OCI-LY3 (cell line): ENCODE data around the gene HOXA11.

Experiments
- H2AFZ ChIP-seq: fragments of 200-600, 300-600 bp; shearing (Covaris generic); 2 replicates; pipeline ENCODE4 v1.6.0; 2014; ENCODE audit warnings: antibody characterized with exemption, low read depth, low read length
- H3K27ac ChIP-seq: fragments of 200-600, 300-600 bp; sonication (generic); 2 replicates; pipeline ENCODE4 v1.5.1; 2014; ENCODE audit warnings: mild to moderate bottlenecking, low read length, moderate library complexity, mixed read lengths
- H3K27me3 ChIP-seq: fragments of 200-600, 300-600 bp; sonication (generic); 2 replicates; pipeline ENCODE4 v1.6.1; 2014; ENCODE audit warnings: low read depth, low read length, mixed read lengths
- H3K36me3 ChIP-seq: fragments of 200-600, 300-600 bp; sonication (generic); replicated peaks from 2 replicates; pipeline ENCODE3; 2014; ENCODE audit warnings: low read depth, low read length, mixed read lengths
- H3K4me1 ChIP-seq: fragments of 300-600, 200-600 bp; sonication (generic); 2 replicates; pipeline ENCODE4 v1.6.1; 2014; ENCODE audit warnings: low read length, mixed read lengths
- H3K4me2 ChIP-seq: fragments of 200-600, 300-600 bp; sonication (generic); 2 replicates; pipeline ENCODE4 v1.6.1; 2014; ENCODE audit warnings: low read length, mixed read lengths
- H3K4me3 ChIP-seq: fragments of 300-600, 200-600 bp; sonication (generic); 2 replicates; pipeline ENCODE4 v1.5.1; 2014; ENCODE audit warnings: antibody characterized with exemption, mild to moderate bottlenecking, low read length, moderate library complexity
- H3K79me2 ChIP-seq: fragments of 300-600, 200-600 bp; shearing (Covaris generic); 2 replicates; pipeline ENCODE4 v1.6.1; 2014; ENCODE audit warnings: mild to moderate bottlenecking, low read length, mixed read lengths
- H3K9ac ChIP-seq: fragments of 300-600, 200-600 bp; shearing (Covaris generic); 2 replicates; pipeline ENCODE4 v1.6.0; 2014; ENCODE audit warnings: mild to moderate bottlenecking, low read length, moderate library complexity
- H3K9me3 ChIP-seq: fragments of 200-600, 300-600 bp; shearing (Covaris generic); 2 replicates; pipeline ENCODE4 v1.6.1; 2014; ENCODE audit warnings: low read length, mixed read lengths; ENCODE audit not compliant: insufficient read depth
- H4K20me1 ChIP-seq: fragments of 200-600, 300-600 bp; sonication (generic); 2 replicates; pipeline ENCODE4 v1.6.1; 2016; ENCODE audit warnings: low read length, mixed read lengths; ENCODE audit not compliant: insufficient read depth
- EZH2phosphoT487 ChIP-seq: fragments of 200-600 bp; shearing (Covaris generic); IDR thresholded peaks from 2 replicates; pipeline ENCODE4 v1.6.1; 2018; ENCODE audit warnings: antibody characterized with exemption, mixed run types, low read depth
- TF ChIP-seq, protein P1 (sequence below): fragments of 200-600, 300-600 bp; sonication (generic); IDR thresholded peaks from 2 replicates; pipeline ENCODE4 v1.5.1; 2014; ENCODE audit warnings: antibody characterized with exemption, low read length, low read depth

Gene HOXA11

GRCh38 chr7:27171325-27171636 lies 13.8 kb downstream of the HOXA11 start:
- H3K9ac ChIP-seq = no peak overlapping the region
- H3K4me2 ChIP-seq = no peak overlapping the region
- no peak overlapping the region for H3K4me3 ChIP-seq
- no peaks in the 10 kb centered on the region for H4K20me1 ChIP-seq
- TF ChIP-seq, protein P1, sequence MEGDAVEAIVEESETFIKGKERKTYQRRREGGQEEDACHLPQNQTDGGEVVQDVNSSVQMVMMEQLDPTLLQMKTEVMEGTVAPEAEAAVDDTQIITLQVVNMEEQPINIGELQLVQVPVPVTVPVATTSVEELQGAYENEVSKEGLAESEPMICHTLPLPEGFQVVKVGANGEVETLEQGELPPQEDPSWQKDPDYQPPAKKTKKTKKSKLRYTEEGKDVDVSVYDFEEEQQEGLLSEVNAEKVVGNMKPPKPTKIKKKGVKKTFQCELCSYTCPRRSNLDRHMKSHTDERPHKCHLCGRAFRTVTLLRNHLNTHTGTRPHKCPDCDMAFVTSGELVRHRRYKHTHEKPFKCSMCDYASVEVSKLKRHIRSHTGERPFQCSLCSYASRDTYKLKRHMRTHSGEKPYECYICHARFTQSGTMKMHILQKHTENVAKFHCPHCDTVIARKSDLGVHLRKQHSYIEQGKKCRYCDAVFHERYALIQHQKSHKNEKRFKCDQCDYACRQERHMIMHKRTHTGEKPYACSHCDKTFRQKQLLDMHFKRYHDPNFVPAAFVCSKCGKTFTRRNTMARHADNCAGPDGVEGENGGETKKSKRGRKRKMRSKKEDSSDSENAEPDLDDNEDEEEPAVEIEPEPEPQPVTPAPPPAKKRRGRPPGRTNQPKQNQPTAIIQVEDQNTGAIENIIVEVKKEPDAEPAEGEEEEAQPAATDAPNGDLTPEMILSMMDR = no peak
- no peak for TF ChIP-seq EZH2phosphoT487
- H3K36me3 ChIP-seq = no peaks in the 10 kb centered on the region
- no peaks in the 10 kb centered on the region for H3K79me2 ChIP-seq
- H3K27ac ChIP-seq = no peak overlapping the region
- no peaks in the 10 kb centered on the region for H3K9me3 ChIP-seq
- H3K4me1 ChIP-seq = no peaks in the 10 kb centered on the region
- no peaks in the 10 kb centered on the region for H3K27me3 ChIP-seq
- H2AFZ ChIP-seq = no peak overlapping the region

DNA sequence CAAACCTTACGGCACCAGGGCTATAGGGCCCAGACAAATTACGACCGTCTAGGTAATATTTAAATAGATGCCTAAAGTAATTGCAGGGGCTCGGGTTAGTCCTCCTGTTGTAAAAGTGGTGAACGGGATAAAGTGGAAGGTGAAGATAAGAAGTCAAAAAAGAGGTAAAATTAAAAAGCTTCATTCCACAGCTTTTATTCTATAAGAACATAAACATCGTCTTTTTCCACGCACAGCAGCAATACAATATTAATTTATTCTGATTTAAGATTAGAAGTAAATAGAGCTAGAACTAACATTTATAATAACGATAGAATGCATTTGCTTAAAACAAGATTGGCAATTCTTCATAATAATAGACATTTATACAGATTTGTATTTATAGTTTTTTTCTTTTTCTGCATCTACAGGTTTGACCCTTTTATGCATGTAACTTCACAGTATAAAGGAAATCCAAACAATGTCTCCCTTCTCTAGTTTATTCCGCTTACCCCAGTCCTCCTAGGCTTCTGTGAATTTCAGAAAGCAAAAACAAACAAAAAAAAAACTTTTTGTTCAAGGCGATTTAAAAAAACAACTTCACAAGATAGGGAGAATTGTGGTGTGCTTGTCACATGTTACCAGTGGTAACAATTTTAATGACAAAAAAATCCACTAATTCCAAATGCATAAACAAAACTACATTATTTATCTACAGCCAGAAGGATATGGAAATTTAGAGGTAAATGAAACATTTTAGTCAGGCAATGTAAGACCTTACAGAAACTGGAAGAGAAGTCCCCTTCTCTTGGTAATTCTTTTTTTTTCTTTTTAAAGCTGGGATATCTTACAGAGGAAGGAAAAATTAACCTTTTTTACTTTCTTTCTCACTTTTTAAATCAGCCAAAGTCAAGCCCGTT lies 14.4 kb downstream of the HOXA11 start:
- H3K36me3 ChIP-seq = no peaks in the 10 kb centered on the region
- no peaks in the 10 kb centered on the region for H3K27me3 ChIP-seq
- H3K9ac ChIP-seq = no peak overlapping the region
- TF ChIP-seq EZH2phosphoT487 = no peak
- TF ChIP-seq, protein P1 = no peak
- no peaks in the 10 kb centered on the region for H4K20me1 ChIP-seq
- H3K27ac ChIP-seq = no peak overlapping the region
- H3K79me2 ChIP-seq = no peaks in the 10 kb centered on the region
- no peak overlapping the region for H2AFZ ChIP-seq
- no peak overlapping the region for H3K4me3 ChIP-seq
- no peak overlapping the region for H3K4me2 ChIP-seq
- no peaks in the 10 kb centered on the region for H3K9me3 ChIP-seq
- H3K4me1 ChIP-seq = no peaks in the 10 kb centered on the region

DNA sequence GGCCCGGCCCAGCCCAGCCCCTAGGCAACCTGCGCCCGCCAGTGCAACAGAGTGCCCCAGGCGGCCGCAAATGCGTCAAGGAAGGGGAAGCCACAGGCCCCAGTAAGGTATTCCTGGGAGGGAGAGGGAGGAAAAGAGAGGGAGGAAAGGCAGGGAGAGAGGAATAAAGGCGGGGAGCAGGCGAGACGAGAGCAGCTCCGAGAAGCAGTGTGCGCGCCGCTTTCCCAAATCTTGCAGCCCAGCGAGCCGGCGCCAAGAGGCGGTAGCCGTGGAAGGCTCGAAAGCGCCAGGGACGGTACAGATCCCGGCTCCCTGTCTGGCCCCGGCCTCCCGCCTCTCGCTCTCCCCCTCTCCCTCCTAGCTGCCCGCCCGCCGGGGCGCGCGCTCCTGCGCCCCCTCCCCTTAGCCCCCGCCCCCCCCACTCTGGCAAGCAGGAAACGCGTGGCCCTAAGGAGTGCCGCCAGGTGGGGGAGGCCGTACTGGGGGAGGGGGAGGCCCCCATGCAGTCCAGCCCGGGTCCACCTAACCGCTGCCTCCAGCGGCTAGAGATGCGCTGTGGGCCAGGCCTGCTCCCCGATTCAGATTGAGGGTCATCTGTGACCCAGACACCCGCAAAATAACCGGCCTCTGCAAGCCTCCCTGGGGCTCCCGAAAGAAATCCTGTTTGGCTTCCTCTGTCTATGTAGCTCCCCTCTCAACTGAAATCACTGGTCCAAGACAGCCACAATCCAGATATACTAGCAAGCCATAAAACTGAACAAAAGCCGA lies 15.2 kb downstream of the HOXA11 start:
- Histone ChIP-seq H3K9me3 (no peaks in the 10 kb centered on the region), H3K4me2 (no peak overlapping the region), H3K79me2 (no peaks in the 10 kb centered on the region), H3K36me3 (no peaks in the 10 kb centered on the region), H3K4me3 (no peak overlapping the region), H2AFZ (no peak overlapping the region), H3K27ac (no peak overlapping the region), H3K9ac (no peak overlapping the region), H3K4me1 (no peaks in the 10 kb centered on the region), H3K27me3 (no peaks in the 10 kb centered on the region), H4K20me1 (no peaks in the 10 kb centered on the region)
- TF ChIP-seq, protein P1 = no peak
- TF ChIP-seq EZH2phosphoT487 = no peak

GRCh38 chr7:27168265-27168947 lies 16.6 kb downstream of the HOXA11 start:
- Histone ChIP-seq H3K4me2 (no peak overlapping the region), H3K4me3 (no peak overlapping the region), H3K9ac (no peak overlapping the region), H3K9me3 (no peaks in the 10 kb centered on the region), H4K20me1 (no peaks in the 10 kb centered on the region), H3K4me1 (no peaks in the 10 kb centered on the region), H3K79me2 (no peaks in the 10 kb centered on the region), H3K27ac (no peak overlapping the region), H3K36me3 (no peaks in the 10 kb centered on the region), H3K27me3 (no peaks in the 10 kb centered on the region), H2AFZ (no peak overlapping the region)
- TF ChIP-seq, protein P1 = no peak
- no peak for TF ChIP-seq EZH2phosphoT487
